GM23338 (cell line): Measurements from ENCODE around the gene FBXW7. TPM values are rescaled to one million over a fixed set of nuclear protein-coding genes. Genes with fewer than 3 reads are reported as not detected.

ENCODE experiments used
- ATAC-seq: fragments of 200-7000 bp; cut with Tn5 transposase; 3 replicates; pipeline ENCODE4 v1.9.1; 2020
- DNase-seq: peaks from one replicate; pipeline ENCODE4 v3.0.0-alpha.2; 2015; ENCODE audit warnings: low spot score
- H2AFZ ChIP-seq: fragments of 200-600 bp; sonication (generic); 2 replicates; pipeline ENCODE4 v1.8.0; 2016; ENCODE audit warnings: antibody characterized with exemption, mild to moderate bottlenecking, moderate library complexity
- H3F3A ChIP-seq: fragments of 200-600 bp; sonication (generic); replicated peaks from 2 replicates; pipeline ENCODE4 v1.8.0; 2017; ENCODE audit warnings: antibody characterized with exemption, mixed run types, low read depth
- H3K27ac ChIP-seq: fragments of 200-600 bp; sonication (generic); 2 replicates; pipeline ENCODE4 v1.6.1; 2016; ENCODE audit warnings: low read depth
- H3K27me3 ChIP-seq: fragments of 200-600 bp; sonication (generic); 2 replicates; pipeline ENCODE4 v1.8.0; 2016; ENCODE audit warnings: mild to moderate bottlenecking, mixed run types, moderate library complexity; ENCODE audit not compliant: insufficient read depth
- H3K36me3 ChIP-seq: fragments of 200-600 bp; sonication (generic); 2 replicates; pipeline ENCODE4 v1.8.0; 2016; ENCODE audit warnings: mild to moderate bottlenecking; ENCODE audit not compliant: insufficient read depth
- H3K4me1 ChIP-seq: fragments of 200-600 bp; sonication (generic); 2 replicates; pipeline ENCODE4 v1.8.0; 2016; ENCODE audit warnings: mild to moderate bottlenecking, moderate library complexity; ENCODE audit not compliant: insufficient read depth
- H3K4me2 ChIP-seq: fragments of 200-600 bp; sonication (generic); 2 replicates; pipeline ENCODE4 v1.7.1; 2017; ENCODE audit warnings: mixed run types
- H3K4me3 ChIP-seq: fragments of 200-600 bp; sonication (generic); 2 replicates; pipeline ENCODE4 v1.6.1; 2016; ENCODE audit warnings: mixed run types
- H3K79me2 ChIP-seq: fragments of 200-600 bp; sonication (generic); replicated peaks from 2 replicates; pipeline ENCODE4 v1.8.0; 2017; ENCODE audit warnings: mild to moderate bottlenecking; ENCODE audit not compliant: insufficient read depth
- H3K9me2 ChIP-seq: fragments of 200-600 bp; sonication (generic); 2 replicates; pipeline ENCODE4 v1.8.0; 2017; ENCODE audit not compliant: insufficient read depth
- H4K20me1 ChIP-seq: fragments of 200-600 bp; sonication (generic); replicated peaks from 2 replicates; pipeline ENCODE4 v1.8.0; 2017; ENCODE audit warnings: mild to moderate bottlenecking; ENCODE audit not compliant: insufficient read depth
- H3K27ac Mint-ChIP-seq: 2 replicates; pipeline ENCODE4 v1.8.0; 2020; ENCODE audit warnings: inconsistent platforms, mild to moderate bottlenecking, moderate library complexity, mixed read lengths
- H3K27me3 Mint-ChIP-seq: 3 replicates; pipeline ENCODE4 v1.8.0; 2022; ENCODE audit warnings: low read depth, mild to moderate bottlenecking, moderate library complexity, mixed read lengths, inconsistent platforms; ENCODE audit not compliant: insufficient read depth, poor library complexity
- H3K36me3 Mint-ChIP-seq: 3 replicates; pipeline ENCODE4 v1.8.0; 2021; ENCODE audit warnings: low read depth, mild to moderate bottlenecking, inconsistent platforms, moderate library complexity, mixed read lengths
- H3K4me1 Mint-ChIP-seq: 3 replicates; pipeline ENCODE4 v1.8.0; 2020; ENCODE audit warnings: mild to moderate bottlenecking, inconsistent platforms, mixed read lengths
- H3K4me3 Mint-ChIP-seq: 3 replicates; pipeline ENCODE4 v1.8.0; 2021; ENCODE audit warnings: moderate library complexity, mild to moderate bottlenecking, inconsistent platforms, mixed read lengths
- H3K9me3 Mint-ChIP-seq: 3 replicates; pipeline ENCODE4 v1.8.0; 2020; ENCODE audit warnings: moderate library complexity, mild to moderate bottlenecking, inconsistent platforms, mixed read lengths
- CREB1 ChIP-seq: fragments of 250-450 bp; sonication (Bioruptor Pico); IDR thresholded peaks from 2 replicates; pipeline ENCODE4 v1.5.0; 2020; ENCODE audit warnings: low read depth, mild to moderate bottlenecking, moderate library complexity
- EZH2 ChIP-seq: fragments of 200-600 bp; sonication (generic); IDR thresholded peaks from one replicate; pipeline ENCODE4 v1.8.0; 2017; ENCODE audit warnings: antibody characterized with exemption, mild to moderate bottlenecking, low read depth; ENCODE audit not compliant: unreplicated experiment
- JUNB ChIP-seq: IDR thresholded peaks from one replicate; pipeline ENCODE4 v1.6.1; 2016; ENCODE audit warnings: antibody characterized with exemption; ENCODE audit not compliant: unreplicated experiment
- NANOG ChIP-seq: IDR thresholded peaks from 2 replicates; pipeline ENCODE4 v1.6.1; 2016; ENCODE audit warnings: antibody characterized with exemption, borderline replicate concordance
- POLR2AphosphoS5 ChIP-seq: IDR thresholded peaks from 2 replicates; pipeline ENCODE4 v1.6.1; 2016; ENCODE audit warnings: antibody characterized with exemption, low read depth
- STAT1 ChIP-seq: IDR thresholded peaks from one replicate; pipeline ENCODE4 v1.6.1; 2016; ENCODE audit warnings: antibody characterized with exemption; ENCODE audit not compliant: unreplicated experiment
- ZNF114 ChIP-seq: fragments of 250-450 bp; sonication (Bioruptor Pico); IDR thresholded peaks from 2 replicates; pipeline ENCODE4 v1.5.0; 2020; ENCODE audit warnings: mild to moderate bottlenecking, moderate library complexity
- polyA plus RNA-seq: library from polyadenylated mRNA; unstranded; fragments of >200 nt; fragmentation: Nextera tagmentation; extraction: Ambion mirVana; gene quantifications from 2 replicates; pipeline ENCODE4 v1.2.1, GENCODE V29; 2016
- total RNA-seq: library from RNA; depleted of rRNA; stranded (reverse); fragments of >200 nt; shearing (Covaris generic); gene quantifications from 2 replicates; pipeline ENCODE4 v1.2.3, GENCODE V29; 2014
- TF ChIP-seq, protein P1 (sequence below): IDR thresholded peaks from one replicate; pipeline ENCODE4 v1.6.1; 2018; ENCODE audit warnings: antibody characterized with exemption; ENCODE audit not compliant: unreplicated experiment
- TF ChIP-seq, protein P2 (sequence below), 2 experiments: fragments of 200-600 bp in 1 of 2; sonication (generic) in 1 of 2; conservative IDR thresholded peaks; 2 replicates each; pipeline versions ENCODE4 v1.5.1 to v1.6.1; 2016 to 2017; ENCODE audit warnings: antibody characterized with exemption in 2 of 2, low read depth in 2 of 2, mild to moderate bottlenecking in 2 of 2, moderate library complexity in 1 of 2

Gene FBXW7
- total and polyA plus RNA-seq, 2 experiments from 2014 or later = 25.8 to 34.7 TPM

DNA sequence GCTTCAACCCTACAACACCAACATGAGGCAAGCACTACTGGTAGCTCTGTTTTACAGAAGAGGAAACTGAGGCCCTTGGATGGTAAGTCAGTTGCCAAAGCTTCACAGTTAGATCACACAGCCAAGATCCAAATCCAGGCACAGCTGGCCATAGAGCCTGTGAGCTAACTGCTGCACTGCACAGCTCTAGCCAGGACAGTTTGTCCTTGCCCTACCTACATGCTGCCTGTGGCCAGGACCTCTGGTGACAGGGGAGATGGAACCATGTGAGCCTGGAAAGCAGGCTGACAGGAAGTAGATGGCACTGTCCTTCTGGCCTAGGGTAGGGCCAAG is 257.8 kb downstream of the FBXW7 start:
- H3K4me1 ChIP-seq = peaks cover 19% of the 10 kb centered on the region
- H4K20me1 ChIP-seq = no peaks in the 10 kb centered on the region
- ATAC-seq (peak; percentile 30; the same call in 2 of the 3 replicates), DNase-seq (no peak)
- H3K36me3 ChIP-seq = no peaks in the 10 kb centered on the region
- peak overlapping the region; percentile 62 for H3K4me2 ChIP-seq
- H3K27me3 Mint-ChIP-seq = peaks cover 8% of the 10 kb centered on the region
- no peaks in the 10 kb centered on the region for H3K9me3 Mint-ChIP-seq
- H3K4me3 Mint-ChIP-seq = no peak overlapping the region; the same call in 2 of the 3 replicates
- TF ChIP-seq CREB1 = no peak
- TF ChIP-seq, protein P1, sequence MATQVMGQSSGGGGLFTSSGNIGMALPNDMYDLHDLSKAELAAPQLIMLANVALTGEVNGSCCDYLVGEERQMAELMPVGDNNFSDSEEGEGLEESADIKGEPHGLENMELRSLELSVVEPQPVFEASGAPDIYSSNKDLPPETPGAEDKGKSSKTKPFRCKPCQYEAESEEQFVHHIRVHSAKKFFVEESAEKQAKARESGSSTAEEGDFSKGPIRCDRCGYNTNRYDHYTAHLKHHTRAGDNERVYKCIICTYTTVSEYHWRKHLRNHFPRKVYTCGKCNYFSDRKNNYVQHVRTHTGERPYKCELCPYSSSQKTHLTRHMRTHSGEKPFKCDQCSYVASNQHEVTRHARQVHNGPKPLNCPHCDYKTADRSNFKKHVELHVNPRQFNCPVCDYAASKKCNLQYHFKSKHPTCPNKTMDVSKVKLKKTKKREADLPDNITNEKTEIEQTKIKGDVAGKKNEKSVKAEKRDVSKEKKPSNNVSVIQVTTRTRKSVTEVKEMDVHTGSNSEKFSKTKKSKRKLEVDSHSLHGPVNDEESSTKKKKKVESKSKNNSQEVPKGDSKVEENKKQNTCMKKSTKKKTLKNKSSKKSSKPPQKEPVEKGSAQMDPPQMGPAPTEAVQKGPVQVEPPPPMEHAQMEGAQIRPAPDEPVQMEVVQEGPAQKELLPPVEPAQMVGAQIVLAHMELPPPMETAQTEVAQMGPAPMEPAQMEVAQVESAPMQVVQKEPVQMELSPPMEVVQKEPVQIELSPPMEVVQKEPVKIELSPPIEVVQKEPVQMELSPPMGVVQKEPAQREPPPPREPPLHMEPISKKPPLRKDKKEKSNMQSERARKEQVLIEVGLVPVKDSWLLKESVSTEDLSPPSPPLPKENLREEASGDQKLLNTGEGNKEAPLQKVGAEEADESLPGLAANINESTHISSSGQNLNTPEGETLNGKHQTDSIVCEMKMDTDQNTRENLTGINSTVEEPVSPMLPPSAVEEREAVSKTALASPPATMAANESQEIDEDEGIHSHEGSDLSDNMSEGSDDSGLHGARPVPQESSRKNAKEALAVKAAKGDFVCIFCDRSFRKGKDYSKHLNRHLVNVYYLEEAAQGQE = no peak
- TF ChIP-seq, protein P2, sequence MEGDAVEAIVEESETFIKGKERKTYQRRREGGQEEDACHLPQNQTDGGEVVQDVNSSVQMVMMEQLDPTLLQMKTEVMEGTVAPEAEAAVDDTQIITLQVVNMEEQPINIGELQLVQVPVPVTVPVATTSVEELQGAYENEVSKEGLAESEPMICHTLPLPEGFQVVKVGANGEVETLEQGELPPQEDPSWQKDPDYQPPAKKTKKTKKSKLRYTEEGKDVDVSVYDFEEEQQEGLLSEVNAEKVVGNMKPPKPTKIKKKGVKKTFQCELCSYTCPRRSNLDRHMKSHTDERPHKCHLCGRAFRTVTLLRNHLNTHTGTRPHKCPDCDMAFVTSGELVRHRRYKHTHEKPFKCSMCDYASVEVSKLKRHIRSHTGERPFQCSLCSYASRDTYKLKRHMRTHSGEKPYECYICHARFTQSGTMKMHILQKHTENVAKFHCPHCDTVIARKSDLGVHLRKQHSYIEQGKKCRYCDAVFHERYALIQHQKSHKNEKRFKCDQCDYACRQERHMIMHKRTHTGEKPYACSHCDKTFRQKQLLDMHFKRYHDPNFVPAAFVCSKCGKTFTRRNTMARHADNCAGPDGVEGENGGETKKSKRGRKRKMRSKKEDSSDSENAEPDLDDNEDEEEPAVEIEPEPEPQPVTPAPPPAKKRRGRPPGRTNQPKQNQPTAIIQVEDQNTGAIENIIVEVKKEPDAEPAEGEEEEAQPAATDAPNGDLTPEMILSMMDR (conservative IDR thresholded peaks at IDR 0.05; ENCODE audit: low read depth in 2 of 2) = no peak
- no peak for TF ChIP-seq STAT1
- no peak for TF ChIP-seq POLR2AphosphoS5
- H2AFZ ChIP-seq = peak overlapping the region; percentile 29
- no peaks in the 10 kb centered on the region for H3K79me2 ChIP-seq
- H3K9me2 ChIP-seq = peaks cover 16% of the 10 kb centered on the region
- 0 out of 2 replicates have a peak, but pooled peaks cover 3% of the 10 kb centered on the region for H3F3A ChIP-seq
- no peaks in the 10 kb centered on the region for H3K27me3 ChIP-seq
- H3K4me1 Mint-ChIP-seq = peaks cover 30% of the 10 kb centered on the region
- H3K4me3 ChIP-seq = 0 out of 2 replicates have a peak overlapping the region, but pooled peaks have one; percentile 9
- H3K27ac Mint-ChIP-seq = no peak overlapping the region
- H3K27ac ChIP-seq = no peak overlapping the region
- H3K36me3 Mint-ChIP-seq = no peaks in the 10 kb centered on the region

DNA sequence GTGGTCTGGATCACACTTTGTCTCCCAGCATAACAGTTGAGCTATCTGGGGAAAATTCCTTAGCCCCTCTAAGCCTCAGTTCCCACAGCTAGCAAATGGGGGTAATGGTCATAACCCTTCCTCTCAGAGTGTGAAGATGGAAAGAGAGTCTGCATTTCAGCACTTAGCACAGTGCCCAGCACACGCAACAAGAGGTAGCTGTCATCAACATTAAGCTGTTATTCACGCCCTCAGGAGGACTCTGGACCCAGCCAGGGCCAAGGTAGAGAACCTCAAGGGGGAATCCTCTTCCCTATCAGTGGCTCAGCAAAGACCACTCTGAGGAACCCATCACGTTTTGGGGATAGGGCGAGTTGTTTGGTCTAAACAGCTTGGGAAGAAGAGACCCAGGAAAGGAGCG is 258.6 kb downstream of the FBXW7 start:
- Histone ChIP-seq H3K79me2 (no peaks in the 10 kb centered on the region), H3K36me3 (no peaks in the 10 kb centered on the region), H3K4me1 (peaks cover 19% of the 10 kb centered on the region), H3K27ac (no peak overlapping the region), H2AFZ (no peak overlapping the region), H3K4me2 (no peak overlapping the region), H4K20me1 (no peaks in the 10 kb centered on the region), H3K9me2 (peaks cover 14% of the 10 kb centered on the region), H3F3A (0 out of 2 replicates have a peak, but pooled peaks cover 3% of the 10 kb centered on the region), H3K4me3 (no peak overlapping the region), H3K27me3 (no peaks in the 10 kb centered on the region)
- no peak overlapping the region for H3K4me3 Mint-ChIP-seq
- ATAC-seq (no peak), DNase-seq (no peak)
- peaks cover 30% of the 10 kb centered on the region for H3K4me1 Mint-ChIP-seq
- peaks cover 8% of the 10 kb centered on the region for H3K27me3 Mint-ChIP-seq
- H3K27ac Mint-ChIP-seq = no peak overlapping the region
- H3K9me3 Mint-ChIP-seq = no peaks in the 10 kb centered on the region
- no peaks in the 10 kb centered on the region for H3K36me3 Mint-ChIP-seq
- TF ChIP-seq, protein P1 = no peak
- no peak for TF ChIP-seq ZNF114 (CRISPR knock-in tag)
- TF ChIP-seq JUNB = no peak
- no peak for TF ChIP-seq NANOG
- no peak for TF ChIP-seq CREB1
- no peak for TF ChIP-seq EZH2
